Mesenchymal stem cell (in vitro differentiated cells and primary cell): ENCODE data around the gene TBC1D22A.

ENCODE experiments used
- DNase-seq: peaks from one replicate; pipeline ENCODE4 v3.0.0-alpha.2; 2013
- H2AFZ ChIP-seq: one replicate; pipeline ENCODE4 v1.6.1; 2013; ENCODE audit warnings: low read depth, mild to moderate bottlenecking, control low read depth, inconsistent platforms, low read length, moderate library complexity
- H2AK5ac ChIP-seq: 2 replicates; pipeline ENCODE4 v1.6.1; 2013; ENCODE audit warnings: low read length, moderate library complexity, mild to moderate bottlenecking, inconsistent platforms; ENCODE audit not compliant: severe bottlenecking
- H2BK120ac ChIP-seq: one replicate; pipeline ENCODE4 v1.6.1; 2013; ENCODE audit warnings: low read depth, mild to moderate bottlenecking, inconsistent platforms, low read length, moderate library complexity
- H2BK12ac ChIP-seq, 2 experiments: one replicate each; pipeline ENCODE4 v1.6.1; 2013; ENCODE audit warnings: inconsistent platforms in 2 of 2, low read length in 2 of 2, mild to moderate bottlenecking in 2 of 2, moderate library complexity in 2 of 2, control low read depth in 1 of 2
- H2BK15ac ChIP-seq: one replicate; pipeline ENCODE4 v1.6.1; 2013; ENCODE audit warnings: mild to moderate bottlenecking, low read depth, inconsistent platforms; ENCODE audit not compliant: poor library complexity, severe bottlenecking
- H2BK5ac ChIP-seq: 2 replicates; pipeline ENCODE4 v1.6.1; 2013; ENCODE audit warnings: low read depth, mild to moderate bottlenecking, low read length, control low read depth, inconsistent platforms; ENCODE audit not compliant: poor library complexity, severe bottlenecking
- H3K14ac ChIP-seq, 2 experiments: one replicate each; pipeline ENCODE4 v1.6.1; 2013; ENCODE audit warnings: inconsistent platforms in 2 of 2, low read length in 2 of 2, control low read depth in 1 of 2, mild to moderate bottlenecking in 1 of 2, moderate library complexity in 1 of 2
- H3K18ac ChIP-seq, 2 experiments: one replicate each; pipeline ENCODE4 v1.6.1; 2013; ENCODE audit warnings: inconsistent platforms in 2 of 2, low read length in 2 of 2, control low read depth in 1 of 2, low read depth in 1 of 2, mild to moderate bottlenecking in 1 of 2
- H3K23ac ChIP-seq, 2 experiments: one replicate each; pipeline ENCODE4 v1.6.1; 2013; ENCODE audit warnings: inconsistent platforms in 2 of 2, low read length in 2 of 2, mild to moderate bottlenecking in 2 of 2, moderate library complexity in 2 of 2, control low read depth in 1 of 2
- H3K27ac ChIP-seq: 2 replicates; pipeline ENCODE4 v1.5.1; 2013; ENCODE audit warnings: mild to moderate bottlenecking, moderate library complexity, low read length, control low read depth, inconsistent platforms; ENCODE audit not compliant: poor library complexity, severe bottlenecking
- H3K27me3 ChIP-seq, 2 experiments: 2 replicates each; pipeline versions ENCODE4 v1.6.1 to v1.7.0; 2013; ENCODE audit warnings: low read length in 2 of 2, mild to moderate bottlenecking in 2 of 2, moderate library complexity in 2 of 2, control low read depth in 1 of 2, inconsistent platforms in 1 of 2; ENCODE audit not compliant: control insufficient read depth in 1 of 2, insufficient read depth in 1 of 2
- H3K36me3 ChIP-seq, 2 experiments: 2 replicates each; pipeline versions ENCODE4 v1.6.1 to v1.7.0; 2013; ENCODE audit warnings: low read length in 2 of 2, control low read depth in 1 of 2, inconsistent platforms in 1 of 2, low read depth in 1 of 2, mild to moderate bottlenecking in 1 of 2; ENCODE audit not compliant: insufficient read depth in 2 of 2, control insufficient read depth in 1 of 2
- H3K4ac ChIP-seq, 2 experiments: one replicate each; pipeline ENCODE4 v1.6.1; 2013; ENCODE audit warnings: inconsistent platforms in 2 of 2, low read length in 2 of 2, mild to moderate bottlenecking in 2 of 2, moderate library complexity in 2 of 2, control low read depth in 1 of 2, low read depth in 1 of 2
- H3K4me1 ChIP-seq: 2 replicates; pipeline ENCODE4 v1.6.1; 2013; ENCODE audit warnings: low read depth, low read length, control low read depth; ENCODE audit not compliant: control insufficient read depth, insufficient read depth
- H3K4me2 ChIP-seq: 2 replicates; pipeline ENCODE4 v1.6.1; 2013; ENCODE audit warnings: low read length, mild to moderate bottlenecking, inconsistent platforms; ENCODE audit not compliant: poor library complexity, severe bottlenecking
- H3K4me3 ChIP-seq, 2 experiments: 2 replicates each; pipeline versions ENCODE4 v1.5.1 to v1.7.0; 2013; ENCODE audit warnings: low read length in 2 of 2, mild to moderate bottlenecking in 2 of 2, control low read depth in 1 of 2, low read depth in 1 of 2; ENCODE audit not compliant: insufficient read depth in 1 of 2
- H3K79me1 ChIP-seq: replicated peaks from 2 replicates; pipeline ENCODE4 v1.6.1; 2013; ENCODE audit warnings: mild to moderate bottlenecking, control low read depth, low read length, inconsistent platforms; ENCODE audit not compliant: poor library complexity, severe bottlenecking
- H3K9ac ChIP-seq: 2 replicates; pipeline ENCODE4 v1.7.0; 2013; ENCODE audit warnings: mild to moderate bottlenecking, low read length, moderate library complexity
- H3K9me3 ChIP-seq: 2 replicates; pipeline ENCODE4 v1.7.0; 2013; ENCODE audit warnings: mild to moderate bottlenecking, low read length; ENCODE audit not compliant: control insufficient read depth
- H4K8ac ChIP-seq: one replicate; pipeline ENCODE4 v1.6.1; 2013; ENCODE audit warnings: inconsistent platforms, mild to moderate bottlenecking, low read length, moderate library complexity
- H4K91ac ChIP-seq: one replicate; pipeline ENCODE4 v1.6.1; 2013; ENCODE audit warnings: mild to moderate bottlenecking, low read length, inconsistent platforms
- WGBS: methylation state at CpG from one replicate; pipeline ENCODE4 v1.1.7; 2013; ENCODE audit warnings: mixed read lengths; 5-methylcytosine and 5-hydroxymethylcytosine counted together

TBC1D22A gene

DNA sequence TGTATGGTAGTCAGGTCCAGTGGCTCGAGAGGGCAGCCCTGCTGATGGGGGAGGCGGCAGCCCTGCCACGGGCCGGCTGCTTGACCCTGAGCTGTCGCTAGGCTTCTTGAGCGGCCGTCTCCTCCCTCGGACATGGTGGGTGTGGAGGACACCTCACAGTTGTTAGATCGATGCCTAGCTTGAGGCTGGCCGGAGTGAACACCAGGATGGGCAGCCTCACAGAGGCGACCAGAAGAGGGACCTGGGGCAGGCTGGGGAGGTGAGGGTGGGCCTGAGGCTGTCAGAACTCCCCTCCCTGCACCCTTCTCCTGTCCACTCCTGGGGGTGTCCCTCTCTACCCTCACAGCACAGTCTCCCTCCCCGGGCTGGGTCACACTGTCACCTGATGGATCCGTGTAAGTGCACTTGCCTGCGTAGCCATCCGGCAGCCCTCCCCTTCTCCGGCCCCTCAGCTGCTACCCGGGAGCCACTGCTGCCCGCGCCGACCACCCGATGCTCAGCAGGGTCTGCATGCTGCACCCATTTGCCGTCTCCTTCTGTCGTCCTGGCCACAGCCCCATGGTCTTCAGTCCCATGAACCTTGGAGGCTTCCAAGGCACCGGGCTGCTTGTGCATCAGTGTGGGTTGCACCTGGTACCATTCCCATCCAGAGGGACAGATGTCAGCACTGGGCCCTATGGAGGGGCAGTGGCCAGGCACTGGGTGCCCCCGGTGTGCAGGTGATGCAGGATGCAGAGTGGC, 394.1 kb downstream of the TBC1D22A start:
- H3K18ac ChIP-seq = no peak overlapping the region
- no peak overlapping the region for H4K91ac ChIP-seq
- no peaks in the 10 kb centered on the region for H3K9me3 ChIP-seq
- H2BK120ac ChIP-seq = no peak overlapping the region
- H3K27me3 ChIP-seq = no peaks in the 10 kb centered on the region
- H3K4me2 ChIP-seq = no peak overlapping the region
- H2BK15ac ChIP-seq = no peak overlapping the region
- no peak overlapping the region for H2BK12ac ChIP-seq
- no peak overlapping the region for H3K14ac ChIP-seq
- 89% methylated on average over 20 of the region's 25 CpGs for WGBS
- no peak overlapping the region for H4K8ac ChIP-seq
- no peak overlapping the region for H3K4ac ChIP-seq
- H3K23ac ChIP-seq = no peak overlapping the region
- peaks cover 4 to 9% of the 10 kb centered on the region in 2 experiments for H3K36me3 ChIP-seq
- H3K27ac ChIP-seq = no peak overlapping the region
- H2BK5ac ChIP-seq = no peak overlapping the region
- H3K4me1 ChIP-seq = peaks cover 20% of the 10 kb centered on the region
- H2AK5ac ChIP-seq = no peak overlapping the region
- no peak for DNase-seq
- peaks cover 3% of the 10 kb centered on the region for H3K79me1 ChIP-seq
- H2AFZ ChIP-seq = no peak overlapping the region
- H3K4me3 ChIP-seq = no peak overlapping the region
- no peak overlapping the region for H3K9ac ChIP-seq

DNA sequence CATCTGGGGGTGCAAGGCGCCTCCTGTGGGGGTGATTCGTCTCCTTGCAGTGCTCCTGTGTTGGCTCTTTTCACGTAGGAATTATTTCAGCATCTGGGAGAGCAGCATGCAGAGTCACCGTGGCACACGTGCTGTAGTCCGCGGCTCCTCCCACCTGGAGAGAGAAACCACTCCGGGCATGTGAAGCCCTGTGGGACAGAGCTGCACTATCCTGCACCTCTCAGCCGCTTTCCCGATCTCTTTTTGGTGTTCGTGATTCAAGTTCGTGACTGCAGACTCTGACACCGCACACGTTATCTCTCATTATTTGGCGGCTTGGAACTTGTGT, 394.6 kb downstream of the TBC1D22A start:
- WGBS = 93% methylated on average over 15 of the region's 15 CpGs

DNA sequence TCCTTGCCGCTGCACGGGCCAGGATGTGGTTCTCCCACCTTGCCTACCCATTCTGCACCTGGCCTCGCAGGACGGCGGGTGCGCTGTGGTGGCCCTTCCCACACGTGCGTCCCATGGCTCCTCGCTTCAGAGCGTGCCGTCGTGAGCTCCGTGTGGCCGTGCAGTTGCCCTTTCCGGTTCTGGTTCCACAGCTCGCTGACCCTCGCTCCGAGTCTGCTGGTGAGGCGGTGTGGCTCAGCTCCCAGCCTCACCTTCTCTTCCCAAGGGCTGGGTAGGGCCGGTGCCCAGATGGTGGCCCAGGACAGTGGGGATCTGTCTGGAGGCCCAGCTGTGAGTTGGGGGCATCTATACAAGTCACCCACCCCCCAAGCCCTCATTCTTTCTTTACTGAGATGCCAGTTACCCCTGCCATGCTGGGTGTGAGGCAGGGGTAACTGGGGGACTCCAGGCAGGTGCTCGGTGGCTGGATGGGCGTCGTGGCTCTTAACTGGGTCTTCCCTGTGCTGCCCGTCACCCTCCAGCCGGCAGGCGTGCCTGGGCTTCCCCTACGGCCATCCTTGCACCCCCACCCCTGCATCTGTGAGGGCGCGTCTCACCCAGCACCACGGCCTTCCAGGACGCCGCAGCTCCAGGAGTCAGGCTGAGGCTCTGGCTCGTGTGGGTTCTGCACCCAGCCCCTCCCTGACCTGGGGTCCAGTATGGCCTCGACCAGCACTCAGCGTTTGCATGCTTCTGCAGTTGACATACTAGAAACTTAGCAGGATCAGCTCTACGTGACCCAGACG, 395.2 kb downstream of the TBC1D22A start:
- H2BK15ac ChIP-seq = no peak overlapping the region
- H2AK5ac ChIP-seq = no peak overlapping the region
- H2AFZ ChIP-seq = no peak overlapping the region
- H2BK12ac ChIP-seq = no peak overlapping the region
- no peak overlapping the region for H4K91ac ChIP-seq
- H3K14ac ChIP-seq = no peak overlapping the region
- no peak overlapping the region for H3K4ac ChIP-seq
- H3K18ac ChIP-seq = no peak overlapping the region
- H3K4me3 ChIP-seq = no peak overlapping the region
- no peak overlapping the region for H3K4me2 ChIP-seq
- peaks cover 16% of the 10 kb centered on the region for H3K4me1 ChIP-seq
- no peaks in the 10 kb centered on the region for H3K9me3 ChIP-seq
- H3K36me3 ChIP-seq = peaks cover 4 to 9% of the 10 kb centered on the region in 2 experiments
- no peak overlapping the region for H2BK120ac ChIP-seq
- H3K23ac ChIP-seq = no peak overlapping the region
- no peak overlapping the region for H3K27ac ChIP-seq
- H3K9ac ChIP-seq = no peak overlapping the region
- H3K27me3 ChIP-seq = no peaks in the 10 kb centered on the region
- peaks cover 1% of the 10 kb centered on the region for H3K79me1 ChIP-seq
- H2BK5ac ChIP-seq = no peak overlapping the region
- WGBS = 93% methylated on average over 35 of the region's 37 CpGs
- no peak for DNase-seq
- H4K8ac ChIP-seq = no peak overlapping the region

More for the DNA sequence above, 394.6 kb downstream of the TBC1D22A start:
- H3K4me3 ChIP-seq = no peak overlapping the region
- peaks cover 16% of the 10 kb centered on the region for H3K4me1 ChIP-seq
- peaks cover 3% of the 10 kb centered on the region for H3K79me1 ChIP-seq
- H2AFZ ChIP-seq = no peak overlapping the region
- no peak overlapping the region for H3K23ac ChIP-seq
- H2BK120ac ChIP-seq = no peak overlapping the region
- H3K14ac ChIP-seq = no peak overlapping the region
- H2BK15ac ChIP-seq = no peak overlapping the region
- H2AK5ac ChIP-seq = no peak overlapping the region
- H2BK12ac ChIP-seq = no peak overlapping the region
- H3K9me3 ChIP-seq = no peaks in the 10 kb centered on the region
- peaks cover 4 to 9% of the 10 kb centered on the region in 2 experiments for H3K36me3 ChIP-seq
- no peak overlapping the region for H3K4me2 ChIP-seq
- no peak overlapping the region for H4K91ac ChIP-seq
- no peak overlapping the region for H3K9ac ChIP-seq
- H3K27ac ChIP-seq = no peak overlapping the region
- H3K18ac ChIP-seq = no peak overlapping the region
- H2BK5ac ChIP-seq = no peak overlapping the region
- H3K4ac ChIP-seq = no peak overlapping the region
- no peak overlapping the region for H4K8ac ChIP-seq
- no peaks in the 10 kb centered on the region for H3K27me3 ChIP-seq
- DNase-seq = no peak

DNA sequence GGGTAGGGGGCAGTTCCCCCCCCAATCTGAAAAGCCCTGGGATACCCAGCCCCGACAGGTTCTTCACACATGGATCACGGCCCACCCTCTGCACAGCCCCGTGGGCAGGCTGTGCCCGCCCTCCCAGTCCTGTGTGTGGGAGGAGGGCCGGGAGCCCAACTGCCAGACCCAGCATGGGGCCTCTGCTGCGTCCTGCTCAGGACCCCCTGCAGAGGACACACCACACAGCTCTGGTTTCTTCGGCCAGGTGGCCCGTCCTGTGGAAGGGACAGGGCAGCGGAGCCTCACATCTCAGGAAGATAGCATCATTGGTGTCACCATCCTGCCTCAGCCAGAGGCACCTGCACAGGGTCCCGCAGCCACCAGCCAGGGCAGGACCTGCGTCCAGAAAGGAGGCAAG, 396.0 kb downstream of the TBC1D22A start:
- H2AK5ac ChIP-seq = no peak overlapping the region
- H2BK120ac ChIP-seq = no peak overlapping the region

More for the DNA sequence above, 396.0 kb downstream of the TBC1D22A start:
- Histone ChIP-seq H3K9ac (no peak overlapping the region), H3K18ac (no peak overlapping the region), H3K27ac (no peak overlapping the region), H2BK15ac (no peak overlapping the region), H4K91ac (no peak overlapping the region), H3K14ac (no peak overlapping the region), H3K4me1 (peaks cover 14% of the 10 kb centered on the region), H2AFZ (no peak overlapping the region), H3K9me3 (no peaks in the 10 kb centered on the region), H3K4me3 (no peak overlapping the region), H3K36me3 (peaks cover 4 to 9% of the 10 kb centered on the region in 2 experiments), H3K23ac (no peak overlapping the region), H3K4ac (no peak overlapping the region), H3K79me1 (peaks cover 1% of the 10 kb centered on the region), H2BK12ac (no peak overlapping the region), H3K4me2 (no peak overlapping the region), H2BK5ac (no peak overlapping the region), H3K27me3 (no peaks in the 10 kb centered on the region), H4K8ac (no peak overlapping the region)
- 79% methylated on average over 11 of the region's 11 CpGs for WGBS
- no peak for DNase-seq
